Middle frontal gyrus (tissue), 1 donor: Measurements from ENCODE around the gene RASGEF1C.

Experiments
- DNase-seq: peaks from one replicate; pipeline ENCODE4 v3.0.0-alpha.2; 2015; ENCODE audit warnings: low spot score; ENCODE audit errors: extremely low spot score

The RASGEF1C gene

DNA sequence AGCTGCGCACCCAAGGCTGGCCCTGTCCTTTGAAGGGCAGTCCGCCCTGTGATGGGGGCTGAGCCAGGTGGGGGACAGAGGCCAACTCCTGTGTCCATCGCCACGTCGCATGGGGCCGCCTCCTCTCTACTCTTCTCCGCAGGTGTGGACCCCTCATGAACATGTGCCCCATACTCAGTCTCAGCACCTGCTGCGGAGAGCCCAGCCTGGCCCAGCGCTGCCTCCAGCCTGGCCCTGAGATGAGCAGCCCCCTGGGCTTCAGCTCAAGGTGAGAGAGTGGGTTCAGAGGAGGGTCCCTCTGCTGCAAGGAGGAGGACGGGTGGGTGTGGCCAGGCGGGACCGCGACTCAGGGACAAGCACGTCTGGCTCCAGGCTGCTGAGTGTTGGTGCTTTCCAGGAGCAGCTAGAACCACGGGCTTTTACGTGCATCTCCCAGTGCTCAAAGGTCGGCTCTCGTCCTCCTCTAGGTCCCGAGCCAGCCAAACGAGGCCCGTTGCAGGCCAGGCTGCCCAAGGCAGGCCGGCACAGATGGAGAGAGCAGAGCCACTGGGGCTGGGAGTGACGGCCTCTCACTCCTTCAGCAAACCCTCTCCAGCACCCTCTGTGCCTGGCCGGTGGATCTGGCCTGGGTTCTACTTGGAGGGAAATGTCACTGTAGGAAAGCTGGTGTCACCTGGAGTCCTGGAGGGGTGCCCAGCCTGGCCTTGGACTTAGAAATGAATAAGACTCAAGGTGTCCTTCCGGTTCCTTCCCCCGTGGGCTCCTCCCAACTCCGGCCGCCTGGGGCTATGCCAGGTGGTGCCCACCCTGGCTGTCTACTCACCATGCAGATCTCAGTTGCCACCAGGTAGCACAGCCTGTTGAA, 88.5 kb downstream of the RASGEF1C start:
- DNase-seq, result no peak

DNA sequence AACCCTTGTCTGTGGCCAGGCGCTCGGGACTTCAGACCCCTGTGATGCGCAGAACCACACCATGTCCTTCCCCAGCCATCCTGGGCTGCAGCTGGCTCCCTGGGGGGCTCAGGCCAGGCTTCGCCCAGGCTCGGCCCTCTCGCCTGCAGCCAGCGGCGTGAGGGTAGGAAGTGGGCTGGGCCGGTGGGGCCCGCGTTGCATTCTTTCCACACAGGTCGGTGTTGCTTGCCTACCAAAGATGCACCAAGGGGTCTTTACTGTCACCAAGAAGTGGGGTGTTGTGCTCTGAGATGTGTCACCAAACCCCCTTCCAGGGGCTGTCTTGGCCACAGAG, 89.1 kb downstream of the RASGEF1C start:
- DNase-seq, result no peak

DNA sequence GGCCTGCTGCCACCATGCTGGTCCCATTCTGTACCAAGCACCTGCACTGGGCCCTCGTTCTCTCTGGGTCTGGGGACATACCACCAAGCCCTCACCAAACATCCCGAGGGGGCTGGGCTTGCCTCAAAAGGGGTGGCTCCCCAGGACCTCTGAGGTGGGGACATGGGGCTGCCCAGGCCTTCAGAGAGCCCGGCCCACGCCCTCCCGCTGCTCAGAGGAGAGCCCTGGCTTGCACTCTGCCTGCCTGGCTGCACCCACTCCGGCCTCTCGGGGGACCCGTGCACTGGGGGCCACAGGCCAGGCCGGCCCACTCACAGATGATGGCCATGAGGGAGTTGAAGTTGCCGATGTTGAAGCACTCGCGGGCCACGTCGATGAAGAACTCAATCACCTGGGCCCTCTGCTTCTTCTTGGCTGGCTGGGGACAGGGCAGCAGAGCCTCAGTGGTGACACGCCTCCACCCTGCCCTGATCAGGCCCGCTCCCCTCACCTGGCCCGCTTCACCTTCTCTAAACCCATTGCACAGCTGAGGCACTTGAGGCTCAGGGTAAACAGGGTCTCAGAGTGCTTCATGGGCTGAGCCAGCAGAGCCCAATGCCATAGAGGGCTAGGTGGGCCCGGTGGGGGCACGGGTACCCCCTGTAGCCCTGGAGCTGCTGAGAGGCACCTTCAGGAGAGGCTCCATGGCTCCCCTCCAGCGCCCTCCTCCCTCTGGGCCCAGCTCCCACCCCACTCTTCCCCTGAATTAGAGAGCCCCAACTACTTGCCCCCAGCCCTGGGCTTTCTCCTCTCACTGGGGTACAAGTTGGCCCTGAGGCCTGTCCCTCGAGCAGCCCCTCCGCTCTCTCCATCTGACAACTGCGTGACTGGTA, 89.7 kb downstream of the RASGEF1C start:
- no peak for DNase-seq

DNA sequence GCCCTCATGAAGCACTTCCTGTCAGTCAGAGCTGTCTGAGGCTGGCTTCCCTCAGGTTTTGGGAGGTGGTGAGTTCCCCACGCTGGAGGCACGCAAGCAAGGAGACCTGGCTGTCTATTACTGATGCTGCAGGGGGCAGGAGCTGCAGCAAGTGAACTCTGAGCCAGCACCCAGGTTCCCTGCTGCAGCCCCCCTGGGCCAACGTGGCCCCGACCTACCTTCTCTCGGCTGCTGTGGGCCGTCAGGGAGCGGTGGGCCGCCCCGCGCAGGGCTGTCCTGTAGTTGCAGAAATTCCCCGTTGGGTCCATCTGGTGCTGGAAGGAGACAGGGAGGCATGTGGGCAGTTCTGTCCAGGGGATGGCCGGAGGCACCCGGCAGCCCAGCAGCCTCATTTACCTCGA, 90.6 kb downstream of the RASGEF1C start:
- no peak for DNase-seq

DNA sequence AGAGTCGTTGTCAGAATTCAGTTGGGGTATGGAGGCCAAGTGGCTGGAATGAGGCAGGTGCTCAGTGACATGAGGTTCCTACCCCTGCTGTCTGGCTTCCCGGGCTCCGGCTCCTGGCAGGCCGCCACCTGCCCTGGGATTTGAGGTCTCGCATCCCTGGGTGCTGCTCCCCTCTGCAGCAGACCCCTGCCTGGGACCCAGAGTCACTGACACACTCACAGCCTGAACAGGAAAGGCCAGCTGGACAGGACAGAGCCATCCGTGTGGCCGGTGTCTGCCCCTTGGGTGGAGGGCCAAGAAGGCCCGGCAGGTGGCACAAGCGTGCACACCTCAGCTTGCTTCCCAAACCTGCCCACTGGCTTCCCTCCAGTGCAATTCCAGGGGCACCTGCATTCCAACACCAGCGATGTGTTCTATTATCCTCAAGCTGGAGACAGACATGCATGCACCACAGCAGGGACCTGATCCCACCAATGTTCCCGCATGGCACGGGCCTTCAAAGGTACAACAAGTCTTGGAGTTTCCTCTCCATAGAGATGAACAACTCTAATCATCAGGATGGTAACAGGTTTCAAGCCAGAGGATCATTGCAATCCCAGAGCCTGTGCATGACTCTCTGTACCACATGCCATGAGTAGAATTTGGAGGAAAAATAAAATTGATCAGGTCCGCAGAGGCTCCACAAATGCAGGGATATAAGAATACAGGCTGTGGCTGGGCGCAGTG, 91.8 kb downstream of the RASGEF1C start:
- DNase-seq, result no peak

DNA sequence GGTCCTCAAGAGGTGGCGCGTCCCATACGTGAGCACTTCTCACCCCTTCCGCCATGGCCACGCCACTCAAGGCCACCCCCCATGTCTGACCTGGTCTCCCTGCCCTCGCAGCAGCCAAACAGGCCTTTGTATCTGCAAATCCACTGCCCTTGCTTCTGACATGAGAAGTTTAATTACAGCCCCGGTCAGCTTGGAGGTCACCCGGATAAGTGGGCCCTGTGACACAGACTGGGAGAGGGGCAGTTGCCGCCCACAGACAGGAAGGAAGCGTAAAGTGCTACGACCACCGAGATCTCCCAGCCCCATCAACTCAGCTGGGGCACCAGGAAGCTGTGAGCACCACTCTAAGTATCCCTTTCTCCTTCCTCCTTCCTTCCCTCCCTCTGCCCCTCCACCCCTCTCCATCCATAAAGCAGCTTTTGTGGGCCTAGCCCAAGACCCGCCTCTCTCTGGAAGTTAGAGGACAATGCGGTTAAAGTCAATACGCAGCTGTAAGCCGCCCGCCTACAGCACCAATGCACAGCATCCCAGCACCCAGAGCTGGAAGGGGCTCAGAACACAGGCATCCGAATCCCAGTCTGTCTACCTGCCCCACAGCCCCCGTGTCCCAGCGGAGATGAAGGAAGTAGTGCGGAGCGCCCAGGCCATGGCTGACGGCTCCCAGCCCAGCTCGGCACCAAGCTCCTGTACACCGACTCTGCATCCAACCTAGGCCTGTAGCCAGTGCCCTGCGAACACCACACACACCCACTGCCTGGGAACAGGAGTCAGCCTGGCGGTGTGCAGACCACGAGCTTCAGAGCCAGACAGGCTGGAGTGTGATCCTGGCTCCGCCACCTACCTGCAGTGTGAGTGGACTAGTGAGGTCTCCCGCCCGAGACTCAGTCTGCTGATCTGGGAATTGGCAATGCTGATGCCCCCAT, 92.7 kb downstream of the RASGEF1C start:
- DNase-seq, result no peak

DNA sequence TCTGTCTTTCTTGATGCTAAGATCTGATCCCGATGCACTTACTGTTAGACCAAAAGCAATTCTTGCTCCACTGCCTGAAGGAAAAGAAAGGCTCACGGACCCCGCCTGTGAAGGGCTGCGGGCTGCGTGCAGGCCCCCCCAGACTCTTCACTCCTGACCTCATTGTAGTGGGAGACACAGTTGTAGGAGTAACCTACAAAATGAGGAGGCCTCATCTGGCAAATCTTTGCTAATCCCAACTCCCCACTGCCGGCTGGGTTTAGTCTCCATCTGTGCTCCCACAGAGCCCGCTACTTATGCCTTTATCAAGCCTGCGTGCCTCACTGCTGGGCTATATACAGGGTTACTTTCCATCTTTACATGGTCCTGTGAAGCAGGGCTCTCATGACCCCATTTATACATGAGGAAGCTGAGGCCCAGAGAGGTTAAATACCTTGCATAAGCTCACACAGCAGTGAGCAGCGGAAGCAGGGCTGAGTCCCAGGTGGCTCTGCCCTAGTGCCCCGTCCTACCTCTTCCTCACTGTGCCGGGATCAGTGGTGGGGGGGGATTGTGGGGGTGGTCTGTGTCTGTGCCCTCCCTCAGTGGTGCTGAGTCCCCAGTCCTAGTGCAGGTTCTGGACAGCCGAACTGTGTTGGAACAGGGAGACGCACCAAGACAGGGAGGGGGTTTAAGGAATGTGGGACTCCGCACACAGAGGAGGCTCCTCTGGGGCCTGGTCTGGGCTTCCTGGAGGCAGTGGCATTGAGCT, 93.5 kb downstream of the RASGEF1C start:
- DNase-seq, result no peak

DNA sequence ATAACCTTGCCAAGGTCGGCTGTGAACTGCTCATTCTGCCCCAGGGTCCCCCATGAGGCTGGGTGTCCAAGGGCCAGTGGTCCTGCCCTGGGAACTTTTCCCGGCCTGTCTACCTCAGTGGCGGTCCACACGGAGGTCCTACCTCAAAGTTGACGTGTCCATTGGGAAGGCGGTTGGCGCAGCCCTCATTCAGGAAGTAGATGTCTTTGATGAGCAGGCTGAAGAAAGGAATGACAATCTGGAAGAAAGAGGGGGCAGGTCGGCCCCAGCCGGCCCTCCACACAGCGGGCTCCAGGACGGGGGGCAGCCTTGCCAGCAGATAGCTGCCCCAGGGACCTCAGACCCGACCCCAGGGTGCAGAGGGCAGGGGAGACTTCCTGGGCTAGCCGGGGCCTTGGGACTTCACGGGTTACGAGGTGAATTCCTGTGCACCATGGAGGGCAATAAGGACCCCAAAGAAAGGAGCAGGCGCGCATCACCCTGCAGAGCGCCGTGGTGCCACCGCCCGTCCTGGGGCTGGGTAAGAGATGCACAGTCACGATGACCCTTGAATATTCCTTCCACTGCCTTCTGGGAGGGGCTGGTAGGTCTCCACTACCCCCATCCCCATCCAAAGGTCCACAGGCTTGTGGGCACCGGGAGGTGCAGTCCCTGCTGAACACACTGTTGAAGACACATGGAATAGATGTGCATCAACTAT, 94.6 kb downstream of the RASGEF1C start:
- DNase-seq, result no peak

DNA sequence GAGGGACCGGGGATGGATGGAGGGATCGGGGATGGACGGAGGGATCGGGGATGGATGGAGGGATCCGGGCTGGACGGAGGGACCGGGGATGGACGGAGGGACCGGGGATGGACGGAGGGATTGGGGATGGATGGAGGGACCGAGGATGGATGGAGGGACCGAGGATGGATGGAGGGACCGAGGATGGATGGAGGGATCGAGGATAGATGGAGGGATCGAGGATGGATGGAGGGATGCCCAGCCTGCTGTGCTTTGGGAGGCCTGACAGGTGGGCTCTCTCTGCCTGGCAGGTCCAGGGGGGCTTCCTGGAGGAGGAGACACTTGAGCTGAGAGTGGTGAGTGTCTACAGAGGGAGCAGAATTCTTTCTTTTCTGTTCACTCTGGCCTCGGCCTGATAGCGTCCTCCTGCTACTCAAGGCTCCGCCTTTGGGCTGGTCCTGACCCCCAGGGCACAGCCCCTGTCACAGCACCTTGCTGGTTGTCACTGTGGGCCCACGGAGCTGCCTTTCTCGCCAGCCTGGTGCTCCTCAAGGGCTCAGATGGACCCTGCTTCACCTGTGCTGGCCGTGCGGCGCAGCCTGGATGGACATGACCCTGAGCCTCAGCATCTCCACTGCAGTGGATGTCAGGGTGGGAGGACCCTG, 95.2 kb downstream of the RASGEF1C start:
- DNase-seq, result no peak

DNA sequence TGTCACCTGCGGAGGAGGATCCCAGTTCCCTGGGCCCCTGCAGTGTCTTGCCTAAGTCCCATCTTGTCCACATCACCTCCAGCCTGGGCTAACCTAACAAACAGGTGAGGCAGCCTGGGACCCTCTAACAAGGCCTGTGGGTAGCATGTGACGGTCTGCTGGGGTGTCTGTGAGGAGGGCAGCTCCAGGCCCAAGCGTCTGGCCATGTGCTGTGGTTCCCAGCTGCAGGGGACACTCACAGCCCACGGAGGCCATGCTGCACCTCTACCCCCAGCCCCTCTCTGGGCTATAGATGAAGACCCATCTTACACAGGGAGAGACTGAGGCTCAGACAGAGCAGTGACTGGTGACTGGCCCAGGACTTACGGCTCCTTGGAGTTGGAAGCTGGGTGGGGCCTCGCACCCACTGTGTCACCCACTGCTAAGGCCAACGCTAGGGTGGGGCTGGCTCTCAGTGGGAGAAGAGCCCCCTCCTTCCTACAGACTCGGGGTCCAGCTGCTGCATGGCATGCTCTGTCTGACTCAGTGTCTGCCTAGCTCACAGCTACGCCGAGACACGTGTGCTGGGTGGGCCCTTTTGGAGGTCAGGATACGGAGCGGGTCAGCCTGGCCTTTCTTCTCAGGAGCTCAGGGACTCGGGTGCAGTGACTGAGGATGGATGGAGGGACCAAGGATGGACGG, 96.7 kb downstream of the RASGEF1C start:
- no peak for DNase-seq

DNA sequence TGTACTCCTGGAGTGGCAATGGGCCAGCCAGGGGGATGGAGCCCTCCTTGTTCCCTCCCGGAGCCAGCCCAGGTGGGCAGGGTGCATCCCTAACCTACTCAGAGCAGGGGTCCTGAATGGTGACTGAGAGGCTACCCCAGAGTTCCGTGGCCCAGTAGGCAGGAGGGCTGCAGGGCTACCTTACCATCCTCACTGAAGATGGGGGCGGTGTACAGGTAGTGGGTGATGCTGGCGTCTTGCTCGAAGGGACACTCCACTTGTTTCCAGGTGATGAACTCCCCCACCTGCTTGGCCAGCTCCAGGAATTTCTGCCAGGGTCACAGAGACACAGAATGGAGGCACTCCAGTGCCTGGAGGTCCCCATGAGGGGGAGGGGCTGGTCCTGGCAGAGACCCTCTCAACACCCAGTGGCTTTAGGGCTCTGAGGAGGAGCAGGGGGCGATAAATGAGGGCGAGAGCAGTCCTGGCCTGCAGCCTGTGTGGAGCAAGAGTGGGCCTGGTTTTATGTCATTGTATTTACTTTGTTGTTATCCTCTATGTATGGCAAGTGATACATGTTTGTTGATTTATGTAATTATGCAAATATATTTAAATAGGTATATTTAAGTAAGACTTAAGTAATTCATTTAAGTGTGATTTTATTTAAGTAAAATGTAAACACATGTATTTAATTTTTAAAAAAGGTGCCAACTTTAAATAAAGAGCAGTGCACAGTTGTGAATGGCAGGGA, 97.6 kb downstream of the RASGEF1C start:
- no peak for DNase-seq

DNA sequence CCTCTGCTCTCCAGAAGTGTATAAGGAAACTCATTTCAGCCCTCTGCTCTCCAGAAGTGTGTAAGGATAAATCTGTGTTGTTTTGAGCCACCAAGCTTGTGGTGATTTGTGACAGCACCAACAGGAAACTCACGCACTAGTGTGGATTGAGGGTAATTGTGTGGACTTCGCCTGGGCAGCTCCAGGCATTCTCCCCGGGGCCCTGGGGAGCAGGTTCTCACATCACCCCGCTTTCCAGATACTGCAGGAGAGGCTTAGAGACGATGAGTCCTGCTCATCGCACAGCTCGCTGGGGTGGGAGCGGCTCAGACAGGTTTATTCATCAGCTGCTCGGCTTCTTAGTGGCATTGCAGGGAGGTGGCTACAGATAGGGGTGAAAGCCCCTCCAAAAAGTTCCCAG, 99.1 kb downstream of the RASGEF1C start:
- no peak for DNase-seq

DNA sequence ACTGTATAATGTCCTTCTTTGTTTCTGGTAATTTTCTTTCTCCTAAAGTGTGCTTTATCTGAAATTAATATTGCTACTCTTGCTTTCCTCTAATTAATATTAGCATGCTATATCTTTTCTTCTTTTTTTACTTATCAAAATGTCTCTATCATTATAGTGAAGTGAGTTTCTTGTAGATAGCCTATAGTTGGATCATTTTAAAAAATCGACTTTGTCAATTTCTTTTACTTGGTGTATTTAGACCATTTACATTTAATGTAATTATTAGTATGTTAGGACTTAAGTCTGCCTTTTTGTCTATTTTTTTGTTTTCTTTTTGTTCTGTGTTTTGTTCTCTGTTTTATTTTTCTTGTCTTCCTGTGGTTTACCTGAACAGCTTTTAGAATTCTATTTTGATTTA, 102.0 kb downstream of the RASGEF1C start:
- DNase-seq, result no peak

DNA sequence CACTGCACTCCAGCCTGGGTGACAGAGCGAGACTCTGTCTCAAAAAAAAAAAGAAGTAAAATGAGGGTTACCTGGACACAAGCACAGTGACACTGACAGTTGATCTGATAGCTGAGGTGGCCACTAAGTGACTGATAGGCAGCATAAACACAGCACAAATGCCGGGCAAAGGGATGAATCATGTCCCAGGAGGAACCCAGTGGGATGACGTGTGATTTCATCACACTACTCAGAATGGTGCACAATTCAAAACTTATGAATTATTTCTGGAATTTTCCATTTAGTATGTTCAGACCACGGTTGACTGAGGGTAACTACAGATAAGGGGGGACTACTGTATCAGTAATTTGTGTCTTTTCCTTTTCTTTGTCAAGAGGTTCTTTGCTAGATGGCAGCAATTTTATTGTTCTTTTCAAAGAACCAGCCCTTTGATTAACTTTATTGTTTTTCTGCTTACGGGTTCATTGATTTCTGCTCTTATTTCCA, 103.1 kb downstream of the RASGEF1C start:
- no peak for DNase-seq

DNA sequence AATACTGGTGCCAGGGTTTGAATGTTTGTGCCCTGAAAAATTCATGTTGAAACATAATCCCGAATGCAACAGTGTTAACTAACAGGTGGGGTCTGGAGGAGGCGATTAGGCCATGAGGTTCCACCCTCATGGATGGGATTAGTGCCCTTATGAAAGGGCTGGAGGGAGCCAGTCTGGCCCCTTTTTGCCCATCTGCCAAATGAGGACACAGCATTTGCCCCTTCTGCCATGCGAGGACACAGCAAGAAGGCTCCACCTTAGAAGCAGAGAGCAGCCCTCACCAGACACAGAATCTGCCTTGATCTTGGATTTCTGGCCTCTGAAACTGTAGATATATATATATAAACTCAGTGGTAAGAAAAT, 104.9 kb downstream of the RASGEF1C start:
- no peak for DNase-seq

DNA sequence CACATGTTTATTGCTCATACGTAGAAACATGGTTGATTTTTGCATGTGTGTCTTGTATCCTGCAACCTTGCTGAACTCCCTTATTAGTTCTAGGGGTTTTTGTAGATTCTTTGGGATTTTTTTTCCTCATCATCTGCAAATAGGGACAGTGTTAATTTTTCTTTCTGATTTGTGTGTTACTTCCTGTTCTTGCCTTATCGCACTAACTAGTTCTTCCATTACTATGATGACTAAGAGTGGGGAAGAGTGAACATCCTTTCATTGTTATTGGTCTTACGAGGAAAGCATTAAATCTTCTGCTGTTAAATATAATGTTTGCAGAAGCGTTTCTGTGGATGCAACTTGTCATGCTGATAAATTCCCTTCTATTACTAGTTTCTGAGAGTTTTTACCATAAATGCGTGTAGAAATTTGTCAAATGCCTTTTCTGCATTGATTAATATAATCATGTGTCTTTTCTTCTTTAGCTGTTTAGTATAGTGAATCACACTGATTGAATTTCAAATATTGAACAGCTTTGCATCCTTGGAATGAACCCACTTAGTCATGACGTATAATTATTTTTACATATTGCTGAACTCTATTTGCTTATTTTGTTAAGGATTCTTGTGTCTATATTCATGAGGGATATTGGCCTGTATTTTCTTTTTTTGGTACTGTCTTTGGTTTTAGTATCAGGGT, 105.4 kb downstream of the RASGEF1C start:
- DNase-seq, result no peak

DNA sequence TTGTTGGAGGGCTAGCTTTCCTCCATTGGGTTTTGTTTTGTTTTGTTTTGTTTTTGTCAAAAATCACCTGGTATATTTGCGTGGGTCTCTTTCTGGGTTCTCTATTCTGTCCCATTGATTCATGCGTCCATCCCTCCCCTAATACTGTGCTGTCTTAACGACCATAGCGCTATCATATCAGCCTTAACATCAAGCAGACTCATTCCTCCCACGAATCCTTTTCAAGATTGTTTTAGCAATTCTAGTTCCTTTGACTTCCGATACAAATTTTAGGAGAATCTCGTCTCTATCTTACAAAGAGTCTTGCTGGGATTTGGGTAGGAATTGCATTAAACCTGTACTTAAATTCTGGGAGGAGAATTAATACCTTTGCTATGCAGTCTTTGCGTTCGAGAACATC, 106.4 kb downstream of the RASGEF1C start:
- DNase-seq, result no peak
